ENCODE data around the gene HOXA7.

HOXA7 gene

GRCh38 chr7:27109466-27110185 lies 46.8 kb downstream of the HOXA7 start:
- Histone ChIP-seq H3K36me3 (ENCODE audit: insufficient read depth, low read depth, low read length) (no peaks in the 10 kb centered on the region), H3K4me1 (ENCODE audit: insufficient read depth, low read length) (no peaks in the 10 kb centered on the region), H3K27me3 (ENCODE audit: insufficient read depth, low read length) (peaks cover 98% of the 10 kb centered on the region), H3K9ac (ENCODE audit: low read depth, low read length) (no peak overlapping the region), H3K27ac (ENCODE audit: low read length) (no peak overlapping the region), H3K9me3 (ENCODE audit: insufficient read depth, low read depth, low read length) (peaks cover 11% of the 10 kb centered on the region; the same call in 1 of the 2 replicates), H3K4me3 (ENCODE audit: low read length) (no peak overlapping the region)

GRCh38 chr7:27108390-27109127 lies 47.9 kb downstream of the HOXA7 start:
- Histone ChIP-seq H3K27me3 (ENCODE audit: insufficient read depth, low read length) (peaks cover 100% of the 10 kb centered on the region), H3K36me3 (ENCODE audit: insufficient read depth, low read depth, low read length) (no peaks in the 10 kb centered on the region), H3K4me3 (ENCODE audit: low read length) (no peak overlapping the region), H3K27ac (ENCODE audit: low read length) (no peak overlapping the region), H3K9ac (ENCODE audit: low read depth, low read length) (no peak overlapping the region), H3K9me3 (ENCODE audit: insufficient read depth, low read depth, low read length) (peaks cover 14% of the 10 kb centered on the region; the same call in 1 of the 2 replicates), H3K4me1 (ENCODE audit: insufficient read depth, low read length) (no peaks in the 10 kb centered on the region)

GRCh38 chr7:27107391-27108381 lies 48.8 kb downstream of the HOXA7 start:
- H3K9ac ChIP-seq (ENCODE audit: low read depth, low read length), result no peak overlapping the region
- H3K36me3 ChIP-seq (ENCODE audit: insufficient read depth, low read depth, low read length), result no peaks in the 10 kb centered on the region
- peaks cover 100% of the 10 kb centered on the region for H3K27me3 ChIP-seq (ENCODE audit: insufficient read depth, low read length)

GRCh38 chr7:27106901-27107240 lies 49.6 kb downstream of the HOXA7 start:
- Histone ChIP-seq H3K27me3 (ENCODE audit: insufficient read depth, low read length) (peaks cover 100% of the 10 kb centered on the region), H3K4me1 (ENCODE audit: insufficient read depth, low read length) (no peaks in the 10 kb centered on the region), H3K9ac (ENCODE audit: low read depth, low read length) (no peak overlapping the region), H3K27ac (ENCODE audit: low read length) (no peak overlapping the region), H3K9me3 (ENCODE audit: insufficient read depth, low read depth, low read length) (peaks cover 15% of the 10 kb centered on the region; the same call in 1 of the 2 replicates), H3K4me3 (ENCODE audit: low read length) (no peak overlapping the region), H3K36me3 (ENCODE audit: insufficient read depth, low read depth, low read length) (no peaks in the 10 kb centered on the region)

More at GRCh38 chr7:27107391-27108381, 48.8 kb downstream of the HOXA7 start:
- Histone ChIP-seq H3K9me3 (ENCODE audit: insufficient read depth, low read depth, low read length) (peaks cover 15% of the 10 kb centered on the region; the same call in 1 of the 2 replicates), H3K4me3 (ENCODE audit: low read length) (no peak overlapping the region), H3K27ac (ENCODE audit: low read length) (no peak overlapping the region), H3K4me1 (ENCODE audit: insufficient read depth, low read length) (no peaks in the 10 kb centered on the region)

- Histone ChIP-seq H3K27ac (ENCODE audit: low read length) (no peak overlapping the region), H3K4me3 (ENCODE audit: low read length) (no peak overlapping the region; the same call in 1 of the 2 replicates), H3K9ac (ENCODE audit: low read depth, low read length) (no peak overlapping the region)
Observed at GRCh38 chr7:27106181-27106900, 50.1 kb downstream of the HOXA7 start.

GRCh38 chr7:27105301-27106031 lies 51.0 kb downstream of the HOXA7 start:
- peaks cover 15% of the 10 kb centered on the region; the same call in 1 of the 2 replicates for H3K9me3 ChIP-seq (ENCODE audit: insufficient read depth, low read depth, low read length)
- H3K4me3 ChIP-seq (ENCODE audit: low read length), result peak overlapping the region; percentile 1; the same call in 1 of the 2 replicates
- H3K9ac ChIP-seq (ENCODE audit: low read depth, low read length), result no peak overlapping the region
- peaks cover 10% of the 10 kb centered on the region for H3K4me1 ChIP-seq (ENCODE audit: insufficient read depth, low read length)
- H3K36me3 ChIP-seq (ENCODE audit: insufficient read depth, low read depth, low read length), result no peaks in the 10 kb centered on the region
- peaks cover 100% of the 10 kb centered on the region for H3K27me3 ChIP-seq (ENCODE audit: insufficient read depth, low read length)
- no peak overlapping the region for H3K27ac ChIP-seq (ENCODE audit: low read length)

More at GRCh38 chr7:27106181-27106900, 50.1 kb downstream of the HOXA7 start:
- H3K27me3 ChIP-seq (ENCODE audit: insufficient read depth, low read length), result peaks cover 100% of the 10 kb centered on the region
- no peaks in the 10 kb centered on the region for H3K36me3 ChIP-seq (ENCODE audit: insufficient read depth, low read depth, low read length)
- H3K4me1 ChIP-seq (ENCODE audit: insufficient read depth, low read length), result peaks cover 3% of the 10 kb centered on the region
- H3K9me3 ChIP-seq (ENCODE audit: insufficient read depth, low read depth, low read length), result peaks cover 15% of the 10 kb centered on the region; the same call in 1 of the 2 replicates

- Histone ChIP-seq H3K27me3 (ENCODE audit: insufficient read depth, low read length) (peaks cover 100% of the 10 kb centered on the region), H3K36me3 (ENCODE audit: insufficient read depth, low read depth, low read length) (no peaks in the 10 kb centered on the region), H3K4me3 (ENCODE audit: low read length) (no peak overlapping the region), H3K27ac (ENCODE audit: low read length) (no peak overlapping the region), H3K4me1 (ENCODE audit: insufficient read depth, low read length) (peaks cover 10% of the 10 kb centered on the region), H3K9me3 (ENCODE audit: insufficient read depth, low read depth, low read length) (peaks cover 10% of the 10 kb centered on the region; the same call in 1 of the 2 replicates), H3K9ac (ENCODE audit: low read depth, low read length) (no peak overlapping the region)
Observed at GRCh38 chr7:27104341-27105058, 52.0 kb downstream of the HOXA7 start.
